DND-41 (cell line): ENCODE results near the gene CD300H.

Experiments
- CTCF ChIP-seq: IDR thresholded peaks from 2 replicates; pipeline ENCODE4 v1.5.1; 2012; ENCODE audit warnings: borderline replicate concordance, low read length, moderate library complexity, mild to moderate bottlenecking; ENCODE audit not compliant: poor library complexity, severe bottlenecking; ENCODE audit errors: extremely low read depth
- EZH2 ChIP-seq: IDR thresholded peaks from 3 replicates; pipeline ENCODE4 v1.6.1; 2012; ENCODE audit warnings: borderline replicate concordance, low read depth, mild to moderate bottlenecking, moderate library complexity, low read length, inconsistent platforms; ENCODE audit not compliant: severe bottlenecking

DNA sequence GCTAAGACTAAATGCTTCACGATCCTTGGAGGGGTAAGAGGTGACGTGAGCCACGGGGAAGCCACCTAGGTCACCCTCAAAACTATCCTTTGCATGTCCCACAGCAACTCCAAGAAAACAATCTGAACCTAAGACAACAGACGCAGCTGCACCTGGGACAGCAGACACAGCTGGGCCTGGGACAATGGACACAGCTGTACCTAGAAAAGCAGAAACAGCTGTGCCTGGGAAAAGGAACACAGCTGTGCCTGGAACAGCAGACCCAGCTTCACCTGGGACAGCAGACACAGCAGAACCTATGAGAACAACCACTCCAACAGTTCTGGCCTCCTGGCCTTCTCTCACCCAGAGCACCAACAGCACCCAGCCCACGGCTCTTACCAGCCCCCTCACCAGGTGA is 36.4 kb upstream of the CD300H start:
- no peak for TF ChIP-seq CTCF
- no peak for TF ChIP-seq EZH2
